Peyer's patch (tissue), 4 donors: ENCODE measurements around the gene KCNQ1.

Source experiments
- CTCF ChIP-seq, 6 experiments: fragments of 450-650 bp in 4 of 6; fragments of 200-600 bp in 2 of 6; sonication (generic) in 1 of 6; IDR thresholded peaks; one replicate each; pipeline ENCODE4 v1.5.1; 2017 to 2019; ENCODE audit warnings: antibody characterized with exemption in 6 of 6, mild to moderate bottlenecking in 3 of 6, moderate library complexity in 1 of 6
- POLR2A ChIP-seq, 2 donors: fragments of 450-650 bp; IDR thresholded peaks; one replicate each; pipeline ENCODE4 v1.5.1; 2017; ENCODE audit warnings: antibody characterized with exemption in 2 of 2, mild to moderate bottlenecking in 2 of 2, moderate library complexity in 2 of 2

DNA sequence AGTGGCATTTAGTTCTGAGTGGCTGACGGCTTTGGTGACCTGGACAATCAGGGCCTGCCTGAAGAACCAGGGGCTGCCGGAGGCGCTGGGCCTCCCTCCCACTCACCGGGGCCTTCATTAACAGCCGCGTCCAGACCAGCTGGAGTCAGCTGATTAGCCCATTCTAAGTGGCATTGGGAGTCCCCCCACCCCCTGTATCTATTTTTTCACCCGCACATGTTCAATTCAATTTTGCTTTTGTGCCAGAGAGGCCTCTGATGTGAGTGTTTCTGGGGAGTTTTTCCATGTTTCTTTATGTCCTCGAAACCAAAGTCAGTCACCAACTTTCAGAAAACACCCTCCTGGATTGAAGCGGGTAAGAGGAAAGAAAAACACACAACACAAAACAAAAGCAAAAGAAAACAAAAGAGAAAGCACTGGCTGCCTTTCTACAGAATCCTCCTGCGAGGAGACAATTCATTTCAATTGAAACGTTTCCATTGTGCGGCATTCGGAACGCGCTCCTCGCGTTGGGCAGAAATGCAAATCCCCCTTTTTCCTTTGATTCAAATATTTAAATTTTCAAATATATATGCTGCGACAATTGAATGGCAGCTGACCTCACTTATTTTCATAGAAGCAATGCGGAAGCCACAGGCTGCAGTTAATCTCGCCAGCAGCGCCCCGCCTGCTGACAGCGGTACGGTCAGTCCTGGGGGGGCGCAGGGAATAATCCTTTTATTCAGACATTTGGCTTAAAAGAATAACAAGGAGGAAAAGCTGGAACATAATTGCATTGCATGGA, 423.1 kb downstream of the KCNQ1 start:
- TF ChIP-seq CTCF (IDR thresholded peaks at IDR 0.05): no peak
- TF ChIP-seq POLR2A (IDR thresholded peaks at IDR 0.05): no peak
